Eye (tissue), 1 donor: Measurements from ENCODE around the gene MAPK13.

Experiments
- DNase-seq: peaks from one replicate; pipeline ENCODE4 v3.0.0-alpha.2; 2015

The MAPK13 gene

GRCh38 chr6:36160147-36160760 lies 29.9 kb downstream of the MAPK13 start:
- no peak for DNase-seq

GRCh38 chr6:36169023-36170007 lies 39.0 kb downstream of the MAPK13 start:
- no peak for DNase-seq

GRCh38 chr6:36170704-36171103 lies 40.4 kb downstream of the MAPK13 start:
- no peak for DNase-seq

DNA sequence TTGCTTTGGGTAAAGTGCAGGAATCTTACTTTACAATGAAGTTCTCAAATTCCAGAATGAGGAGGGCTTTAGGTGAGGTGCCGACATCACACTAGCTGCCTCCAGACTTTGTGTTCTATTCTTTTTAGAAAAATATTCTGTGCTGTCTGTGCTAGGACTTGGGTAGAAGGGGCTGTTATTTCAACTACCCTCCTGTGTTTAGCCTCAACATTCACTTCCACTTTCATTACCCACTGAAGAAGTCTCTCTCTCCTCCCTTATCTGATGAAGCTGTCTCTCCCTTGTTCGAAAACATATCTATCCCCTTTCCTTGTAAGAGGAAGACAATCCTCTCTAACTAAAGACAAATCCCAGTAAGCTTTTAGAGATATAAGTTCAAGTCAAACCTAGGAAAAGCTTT lies 41.3 kb downstream of the MAPK13 start:
- DNase-seq, result no peak

DNA sequence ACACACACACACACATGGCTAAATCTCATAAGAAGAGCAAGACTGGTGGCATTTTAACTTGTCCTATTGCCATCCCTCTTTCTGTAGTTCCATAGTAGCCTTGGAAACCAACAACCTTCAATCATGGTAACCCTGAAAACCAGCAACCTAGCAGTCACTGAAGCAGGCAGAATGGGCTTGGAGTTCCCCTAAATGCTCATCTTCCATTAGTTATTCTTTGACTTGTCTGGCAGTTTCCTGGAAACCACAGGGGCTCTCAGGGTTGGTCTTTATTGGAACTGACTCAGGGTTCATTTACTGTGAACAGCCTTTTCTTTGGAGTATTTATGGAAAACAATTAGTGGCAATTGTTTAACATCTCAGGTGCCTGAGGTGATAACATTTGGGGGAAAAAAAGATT lies 46.9 kb downstream of the MAPK13 start:
- DNase-seq, result no peak

GRCh38 chr6:36178544-36178943 lies 48.2 kb downstream of the MAPK13 start:
- DNase-seq, result no peak

DNA sequence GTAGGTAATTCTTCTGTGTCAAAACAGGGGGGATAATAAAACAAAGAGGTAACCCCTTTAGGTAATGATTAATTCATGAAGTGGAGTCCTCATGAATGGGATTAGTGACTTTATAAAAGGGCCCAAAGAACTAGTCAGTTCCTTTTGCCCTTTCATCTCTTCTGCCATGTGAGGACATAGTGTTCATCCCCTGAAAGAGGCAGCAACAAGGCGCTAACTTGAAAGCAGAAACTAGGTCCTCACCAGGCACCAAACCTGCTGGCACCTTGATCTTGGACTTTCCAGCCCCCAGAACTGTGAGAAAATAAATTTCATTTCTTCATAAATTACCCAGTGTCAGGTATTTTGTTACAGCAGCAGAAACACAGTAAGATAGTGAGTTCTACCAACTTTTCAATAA lies 49.8 kb downstream of the MAPK13 start:
- DNase-seq, result no peak

DNA sequence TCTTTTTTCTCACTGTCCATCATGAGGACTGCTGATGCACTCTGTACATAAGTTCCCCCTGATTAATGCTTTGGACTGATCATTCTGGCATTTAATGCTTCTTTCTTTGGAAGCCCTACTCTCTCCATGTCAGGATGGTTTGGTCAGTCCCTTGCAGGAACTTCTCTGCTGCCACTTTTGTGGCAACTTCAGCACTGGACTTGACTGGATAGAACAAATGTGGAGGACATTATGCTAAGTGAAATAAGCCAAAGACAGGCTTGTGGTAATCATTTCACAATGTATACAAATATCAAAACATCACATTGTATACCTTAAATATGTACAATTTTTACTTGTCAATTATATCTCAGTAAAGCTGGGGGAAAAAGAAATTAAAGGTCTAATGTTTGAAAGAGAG lies 54.0 kb downstream of the MAPK13 start:
- DNase-seq, result no peak

GRCh38 chr6:36186199-36186598 lies 55.9 kb downstream of the MAPK13 start:
- no peak for DNase-seq

GRCh38 chr6:36187446-36187845 lies 57.1 kb downstream of the MAPK13 start:
- DNase-seq, result no peak
